Activated effector memory CD4-positive, alpha-beta T cell treated with Interleukin-2 at 50 U/mL for 16 hours (primary cell): ENCODE results near the gene CCDC112.
"Not testable (repeated sequence)": the region's sequence is repeated elsewhere in the genome, so short reads cannot be mapped to it uniquely, and the experiment has no call there.

ENCODE experiments used
- DNase-seq: peaks from one replicate; pipeline ENCODE4 v3.0.0-alpha.2; 2020

The CCDC112 gene

GRCh38 chr5:115296124-115297022 is at the start of gene CCDC112:
CCDC112 (minus strand) TSS chr5:115296654; CDS start chr5:115296543, 111 bp downstream.
- DNase-seq, result peak; percentile 59

GRCh38 chr5:115345344-115345743 is 48.9 kb upstream of the CCDC112 start:
- DNase-seq, result no peak

GRCh38 chr5:115343855-115344254 is 47.4 kb upstream of the CCDC112 start:
- no peak for DNase-seq

GRCh38 chr5:115342590-115343377 is 46.3 kb upstream of the CCDC112 start:
- no peak for DNase-seq

GRCh38 chr5:115341745-115342144 is 45.3 kb upstream of the CCDC112 start:
- no peak for DNase-seq

- DNase-seq, result no peak
Observed at GRCh38 chr5:115338851-115339250, 42.4 kb upstream of the CCDC112 start.

- DNase-seq, result no peak
Observed at GRCh38 chr5:115337882-115338281, 41.4 kb upstream of the CCDC112 start.

GRCh38 chr5:115336964-115337363 is 40.5 kb upstream of the CCDC112 start:
- DNase-seq, result no peak

- no peak for DNase-seq
Observed at GRCh38 chr5:115336201-115336720, 39.8 kb upstream of the CCDC112 start.

- DNase-seq, result no peak
Observed at GRCh38 chr5:115335301-115335700, 38.8 kb upstream of the CCDC112 start.

- DNase-seq, result no peak
Observed at GRCh38 chr5:115333164-115333563, 36.7 kb upstream of the CCDC112 start.

- no peak for DNase-seq
Observed at GRCh38 chr5:115330830-115331229, 34.4 kb upstream of the CCDC112 start.

- DNase-seq, result no peak
Observed at GRCh38 chr5:115329475-115329874, 33.0 kb upstream of the CCDC112 start.

- not testable (repeated sequence) for DNase-seq
Observed at GRCh38 chr5:115328617-115329274, 32.3 kb upstream of the CCDC112 start.

- DNase-seq, result no peak
Observed at GRCh38 chr5:115325296-115325959, 29.0 kb upstream of the CCDC112 start.

- DNase-seq, result no peak
Observed at GRCh38 chr5:115324021-115324420, 27.6 kb upstream of the CCDC112 start.

GRCh38 chr5:115322729-115323128 is 26.3 kb upstream of the CCDC112 start:
- DNase-seq, result no peak

GRCh38 chr5:115321309-115321708 is 24.9 kb upstream of the CCDC112 start:
- DNase-seq, result no peak

- no peak for DNase-seq
Observed at GRCh38 chr5:115320515-115320914, 24.1 kb upstream of the CCDC112 start.

GRCh38 chr5:115320006-115320405 is 23.6 kb upstream of the CCDC112 start:
- no peak for DNase-seq

- DNase-seq, result no peak
Observed at GRCh38 chr5:115319007-115319406, 22.6 kb upstream of the CCDC112 start.

- no peak for DNase-seq
Observed at GRCh38 chr5:115317736-115318135, 21.3 kb upstream of the CCDC112 start.

- no peak for DNase-seq
Observed at GRCh38 chr5:115317320-115317719, 20.9 kb upstream of the CCDC112 start.
